Endodermal cell (in vitro differentiated cells): Measurements from ENCODE around the gene ATOSA. TPM values are rescaled to one million over a fixed set of nuclear protein-coding genes. Genes with fewer than 3 reads are reported as not detected.

Experiments
- DNase-seq: peaks from one replicate; pipeline ENCODE4 v3.0.0-alpha.2; 2017
- H3K27ac ChIP-seq: 2 replicates; pipeline ENCODE4 v1.5.1; 2013; ENCODE audit warnings: mild to moderate bottlenecking, low read depth, low read length, moderate library complexity
- H3K27me3 ChIP-seq: 2 replicates; pipeline ENCODE4 v1.6.1; 2013; ENCODE audit warnings: mild to moderate bottlenecking, low read length, moderate library complexity; ENCODE audit not compliant: insufficient read depth, control insufficient read depth, poor library complexity, severe bottlenecking
- H3K36me3 ChIP-seq: 2 replicates; pipeline ENCODE4 v1.7.0; 2013; ENCODE audit warnings: mild to moderate bottlenecking, low read length, moderate library complexity; ENCODE audit not compliant: control insufficient read depth, insufficient read depth
- H3K4me1 ChIP-seq: one replicate; pipeline ENCODE4 v1.7.0; 2013; ENCODE audit warnings: low read length; ENCODE audit not compliant: control insufficient read depth, insufficient read depth
- H3K4me3 ChIP-seq: 2 replicates; pipeline ENCODE4 v1.5.1; 2013; ENCODE audit warnings: mild to moderate bottlenecking, low read length, moderate library complexity
- H3K9ac ChIP-seq: 2 replicates; pipeline ENCODE4 v1.6.1; 2013; ENCODE audit warnings: mild to moderate bottlenecking, low read length, moderate library complexity; ENCODE audit not compliant: poor library complexity, severe bottlenecking; ENCODE audit errors: extremely low read depth
- H3K9me3 ChIP-seq: 2 replicates; pipeline ENCODE4 v1.6.1; 2013; ENCODE audit warnings: mild to moderate bottlenecking, low read length, moderate library complexity; ENCODE audit not compliant: control insufficient read depth
- H3K27ac Mint-ChIP-seq: 2 replicates; pipeline ENCODE4 v1.8.0; 2020; ENCODE audit warnings: mixed read lengths
- H3K27me3 Mint-ChIP-seq: 2 replicates; pipeline ENCODE4 v1.8.0; 2021; ENCODE audit warnings: mild to moderate bottlenecking, mixed read lengths; ENCODE audit not compliant: insufficient read depth
- H3K36me3 Mint-ChIP-seq: 2 replicates; pipeline ENCODE4 v1.8.0; 2020; ENCODE audit warnings: low read depth, mixed read lengths
- H3K4me1 Mint-ChIP-seq: 2 replicates; pipeline ENCODE4 v1.8.0; 2020; ENCODE audit warnings: mixed read lengths
- H3K4me3 Mint-ChIP-seq: 2 replicates; pipeline ENCODE4 v1.8.0; 2020; ENCODE audit warnings: mild to moderate bottlenecking, moderate library complexity, mixed read lengths
- H3K9me3 Mint-ChIP-seq: 2 replicates; pipeline ENCODE4 v1.8.0; 2020; ENCODE audit warnings: mild to moderate bottlenecking, mixed read lengths
- WGBS, 2 experiments: methylation state at CpG; one replicate each; pipeline versions ENCODE4 v1.1.5 to v1.1.7; 2013; ENCODE audit warnings: missing lambda C conversion rate in 2 of 2, mixed read lengths in 1 of 2; ENCODE audit not compliant: insufficient coverage in 1 of 2, insufficient read length in 1 of 2; 5-methylcytosine and 5-hydroxymethylcytosine counted together
- total RNA-seq, 2 donors: library from RNA; stranded (reverse); fragmentation: NEBNext Ultra II Directional in 1 of 2; extraction: Animal tissue kit (Norgen Biotek cat#: 25700) in 1 of 2; gene quantifications; 2 replicates in 1 of 2; 3 replicates in 1 of 2; pipeline ENCODE4 v1.2.1, GENCODE V29; 2021
- TF ChIP-seq, protein P1 (sequence below): fragments of 200-600 bp; sonication (generic); conservative IDR thresholded peaks from 2 replicates; pipeline ENCODE4 v1.5.0; 2021; ENCODE audit warnings: antibody characterized with exemption, mild to moderate bottlenecking

ATOSA gene
- total RNA-seq, 2 donors from 2014 or later, result 18.6 to 27.8 TPM

DNA sequence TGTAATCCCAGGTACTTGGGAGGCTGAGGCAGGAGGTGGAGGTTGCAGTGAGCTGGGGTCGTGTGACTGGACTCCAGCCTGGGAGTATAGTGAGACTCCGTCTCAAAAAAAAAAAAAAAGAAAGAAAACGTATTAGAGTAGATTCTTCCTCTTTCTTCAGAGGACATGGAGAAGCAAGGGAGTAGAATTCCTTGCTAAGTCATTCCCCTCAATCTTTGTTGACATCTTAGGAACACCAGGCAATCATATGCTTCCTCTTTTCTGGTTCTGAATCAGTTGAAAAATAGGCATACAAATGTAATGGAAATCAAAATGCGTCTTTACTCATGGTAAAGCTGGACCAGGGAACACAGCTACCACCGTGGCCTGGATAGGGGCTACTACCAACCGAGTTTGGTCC is 38.3 kb upstream of the ATOSA start:
- Histone ChIP-seq H3K9ac (no peak overlapping the region), H3K36me3 (no peaks in the 10 kb centered on the region), H3K9me3 (no peaks in the 10 kb centered on the region), H3K27me3 (no peaks in the 10 kb centered on the region), H3K27ac (no peak overlapping the region), H3K4me1 (no peaks in the 10 kb centered on the region), H3K4me3 (no peak overlapping the region)
- no peak for DNase-seq
- Mint-ChIP-seq H3K27me3 (no peaks in the 10 kb centered on the region), H3K36me3 (no peaks in the 10 kb centered on the region), H3K4me1 (peaks cover 2% of the 10 kb centered on the region), H3K27ac (no peak overlapping the region), H3K9me3 (no peaks in the 10 kb centered on the region), H3K4me3 (no peak overlapping the region)
- 86 to 93% methylated on average over 3 to 6 of the region's 6 CpGs for WGBS, 2 experiments
- TF ChIP-seq, protein P1, sequence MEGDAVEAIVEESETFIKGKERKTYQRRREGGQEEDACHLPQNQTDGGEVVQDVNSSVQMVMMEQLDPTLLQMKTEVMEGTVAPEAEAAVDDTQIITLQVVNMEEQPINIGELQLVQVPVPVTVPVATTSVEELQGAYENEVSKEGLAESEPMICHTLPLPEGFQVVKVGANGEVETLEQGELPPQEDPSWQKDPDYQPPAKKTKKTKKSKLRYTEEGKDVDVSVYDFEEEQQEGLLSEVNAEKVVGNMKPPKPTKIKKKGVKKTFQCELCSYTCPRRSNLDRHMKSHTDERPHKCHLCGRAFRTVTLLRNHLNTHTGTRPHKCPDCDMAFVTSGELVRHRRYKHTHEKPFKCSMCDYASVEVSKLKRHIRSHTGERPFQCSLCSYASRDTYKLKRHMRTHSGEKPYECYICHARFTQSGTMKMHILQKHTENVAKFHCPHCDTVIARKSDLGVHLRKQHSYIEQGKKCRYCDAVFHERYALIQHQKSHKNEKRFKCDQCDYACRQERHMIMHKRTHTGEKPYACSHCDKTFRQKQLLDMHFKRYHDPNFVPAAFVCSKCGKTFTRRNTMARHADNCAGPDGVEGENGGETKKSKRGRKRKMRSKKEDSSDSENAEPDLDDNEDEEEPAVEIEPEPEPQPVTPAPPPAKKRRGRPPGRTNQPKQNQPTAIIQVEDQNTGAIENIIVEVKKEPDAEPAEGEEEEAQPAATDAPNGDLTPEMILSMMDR, result no peak

DNA sequence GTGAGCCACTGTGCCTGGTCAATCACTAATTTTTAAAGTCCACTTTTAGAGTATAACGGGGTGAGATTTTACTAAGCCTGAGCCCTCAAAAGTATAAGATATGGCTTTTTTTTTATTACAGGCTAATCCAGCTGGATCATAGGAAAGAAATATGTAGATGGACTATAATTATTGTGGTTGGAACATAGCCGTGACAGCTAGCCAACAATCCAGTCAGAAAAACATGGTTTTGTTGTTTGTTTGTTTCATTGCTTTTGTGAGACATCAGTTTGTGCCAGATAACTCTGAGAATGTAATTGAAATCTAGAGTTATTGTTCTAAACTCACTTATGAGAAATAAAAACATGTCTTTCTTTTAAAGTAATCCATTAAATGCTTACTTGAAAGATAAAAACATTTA is 37.3 kb upstream of the ATOSA start:
- Mint-ChIP-seq H3K27me3 (no peaks in the 10 kb centered on the region), H3K27ac (no peak overlapping the region), H3K4me3 (no peak overlapping the region), H3K9me3 (no peaks in the 10 kb centered on the region), H3K4me1 (peaks cover 2% of the 10 kb centered on the region), H3K36me3 (no peaks in the 10 kb centered on the region)
- no peak for DNase-seq
- H3K9me3 ChIP-seq, result no peaks in the 10 kb centered on the region
- TF ChIP-seq, protein P1, result no peak
- no peak overlapping the region for H3K9ac ChIP-seq
- no peak overlapping the region for H3K27ac ChIP-seq
- no peak overlapping the region for H3K4me3 ChIP-seq
- 57 to 68% methylated on average over 1 to 2 of the region's 2 CpGs for WGBS, 2 experiments
- H3K36me3 ChIP-seq, result no peaks in the 10 kb centered on the region
- H3K4me1 ChIP-seq, result no peaks in the 10 kb centered on the region
- no peaks in the 10 kb centered on the region for H3K27me3 ChIP-seq

DNA sequence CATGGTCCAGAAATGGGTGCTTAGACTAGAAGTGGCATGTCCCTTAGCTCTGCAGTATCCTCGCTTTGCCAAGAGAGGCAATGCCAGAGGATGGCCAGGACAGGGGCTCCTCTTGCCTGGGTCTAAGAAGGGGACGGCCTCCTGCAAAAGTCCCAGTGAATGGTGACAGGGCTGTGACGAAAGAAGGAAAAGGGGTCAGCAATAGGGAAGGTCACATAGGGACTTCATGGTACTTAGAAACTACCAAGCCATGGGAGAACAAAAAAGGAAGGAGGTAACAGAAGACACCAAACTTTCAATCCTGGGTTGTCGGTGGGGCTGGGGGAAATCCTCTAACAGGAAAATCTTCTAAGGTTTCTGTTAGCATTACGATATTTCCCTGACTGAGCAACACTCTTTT is 36.2 kb upstream of the ATOSA start:
- H3K36me3 ChIP-seq, result no peaks in the 10 kb centered on the region
- H3K27me3 ChIP-seq, result no peaks in the 10 kb centered on the region
- no peak overlapping the region for H3K27ac ChIP-seq
- H3K4me1 ChIP-seq, result no peaks in the 10 kb centered on the region
- no peak overlapping the region for H3K4me3 ChIP-seq
- no peak overlapping the region for H3K4me3 Mint-ChIP-seq
- H3K9me3 ChIP-seq, result no peaks in the 10 kb centered on the region
- H3K27me3 Mint-ChIP-seq, result no peaks in the 10 kb centered on the region
- DNase-seq, result no peak
- H3K9ac ChIP-seq, result no peak overlapping the region
- TF ChIP-seq, protein P1, result no peak
- WGBS, 2 experiments, result 70 to 71% methylated on average over 2 to 5 of the region's 5 CpGs
- H3K4me1 Mint-ChIP-seq, result peaks cover 3% of the 10 kb centered on the region
- H3K36me3 Mint-ChIP-seq, result no peaks in the 10 kb centered on the region
- no peaks in the 10 kb centered on the region for H3K9me3 Mint-ChIP-seq
- no peak overlapping the region for H3K27ac Mint-ChIP-seq
